GM18505 (cell line): Measurements from ENCODE around the gene MTHFSD.

Source experiments
- ATAC-seq: cut with Tn5 transposase; IDR thresholded peaks from one replicate; pipeline ENCODE4 v1.9.1; 2021; ENCODE audit not compliant: unreplicated experiment
- POLR2A ChIP-seq: IDR thresholded peaks from 4 replicates; pipeline ENCODE4 v1.6.1; 2011; ENCODE audit warnings: borderline replicate concordance; ENCODE audit not compliant: insufficient read depth, insufficient read length; ENCODE audit errors: extremely low read depth

The MTHFSD gene

GRCh38 chr16:86559802-86560305 is 4.8 kb upstream of the MTHFSD start:
- no peak for TF ChIP-seq POLR2A
- no peak for ATAC-seq

- TF ChIP-seq POLR2A, result no peak
- no peak for ATAC-seq
Measured at GRCh38 chr16:86558355-86559193, 3.5 kb upstream of the MTHFSD start.

GRCh38 chr16:86557587-86557986 is 2.6 kb upstream of the MTHFSD start:
- no peak for ATAC-seq
- TF ChIP-seq POLR2A, result no peak

- no peak for TF ChIP-seq POLR2A
- ATAC-seq, result no peak
Measured at GRCh38 chr16:86556576-86556975, 1.5 kb upstream of the MTHFSD start.

- no peak for ATAC-seq
Measured at GRCh38 chr16:86555704-86556075, 655 bp upstream of the MTHFSD start.

GRCh38 chr16:86554599-86554916 is 477 bp downstream of the MTHFSD start:
- no peak for TF ChIP-seq POLR2A
- no peak for ATAC-seq

More at GRCh38 chr16:86555704-86556075, 655 bp upstream of the MTHFSD start:
- no peak for TF ChIP-seq POLR2A

GRCh38 chr16:86553356-86553755 is 1.7 kb downstream of the MTHFSD start:
- no peak for TF ChIP-seq POLR2A
- no peak for ATAC-seq

- ATAC-seq, result no peak
- TF ChIP-seq POLR2A, result no peak
Measured at GRCh38 chr16:86550281-86550680, 4.8 kb downstream of the MTHFSD start.

- ATAC-seq, result no peak
- no peak for TF ChIP-seq POLR2A
Measured at GRCh38 chr16:86549893-86550190, 5.2 kb downstream of the MTHFSD start.

GRCh38 chr16:86549076-86549892 is 5.8 kb downstream of the MTHFSD start:
- TF ChIP-seq POLR2A, result no peak
- no peak for ATAC-seq

GRCh38 chr16:86547286-86547685 is 7.7 kb downstream of the MTHFSD start:
- no peak for TF ChIP-seq POLR2A
- no peak for ATAC-seq

GRCh38 chr16:86546638-86547013 is 8.4 kb downstream of the MTHFSD start:
- ATAC-seq, result no peak
- no peak for TF ChIP-seq POLR2A

GRCh38 chr16:86545954-86546637 is 8.9 kb downstream of the MTHFSD start:
- TF ChIP-seq POLR2A, result no peak
- ATAC-seq, result no peak
